Astrocyte (in vitro differentiated cells and primary cell): ENCODE data around the gene CSF2. TPM values are rescaled to one million over a fixed set of nuclear protein-coding genes. Genes with fewer than 3 reads are reported as not detected.

Experiments
- DNase-seq: peaks from one replicate; pipeline ENCODE4 v3.0.0-alpha.2; 2010; ENCODE audit warnings: low read depth
- FAIRE-seq: peaks from 2 replicates; lab custom pipeline; 2011; peaks lifted over from hg19 to GRCh38; lab: Jason Lieb, UNC
- H2AFZ ChIP-seq: 2 replicates; pipeline ENCODE4 v1.6.0; 2012; ENCODE audit warnings: low read depth, low read length, inconsistent platforms
- H3K27ac ChIP-seq: 2 replicates; pipeline ENCODE4 v1.5.1; 2011; ENCODE audit warnings: low read depth, low read length, inconsistent platforms
- H3K27me3 ChIP-seq: 2 replicates; pipeline ENCODE4 v1.6.0; 2011; ENCODE audit warnings: low read length, inconsistent platforms; ENCODE audit not compliant: insufficient read depth
- H3K36me3 ChIP-seq: 2 replicates; pipeline ENCODE4 v1.5.1; 2011; ENCODE audit warnings: low read length, inconsistent platforms; ENCODE audit not compliant: insufficient read depth
- H3K4me1 ChIP-seq: 2 replicates; pipeline ENCODE4 v1.5.1; 2011; ENCODE audit warnings: low read length, inconsistent platforms; ENCODE audit not compliant: insufficient read depth
- H3K4me2 ChIP-seq: 2 replicates; pipeline ENCODE4 v1.6.0; 2012; ENCODE audit warnings: low read length, inconsistent platforms
- H3K4me3 ChIP-seq: 2 replicates; pipeline ENCODE4 v1.5.1; 2011; ENCODE audit warnings: low read depth, mild to moderate bottlenecking, low read length, inconsistent platforms; ENCODE audit not compliant: insufficient read depth
- H3K79me2 ChIP-seq: 2 replicates; pipeline ENCODE4 v1.6.0; 2012; ENCODE audit warnings: mild to moderate bottlenecking, low read length, inconsistent platforms; ENCODE audit not compliant: insufficient read depth
- H3K9ac ChIP-seq: 2 replicates; pipeline ENCODE4 v1.6.0; 2012; ENCODE audit warnings: mild to moderate bottlenecking, low read length, inconsistent platforms
- H3K9me3 ChIP-seq: 2 replicates; pipeline ENCODE4 v1.5.1; 2012; ENCODE audit warnings: low read depth, mild to moderate bottlenecking, low read length, inconsistent platforms; ENCODE audit not compliant: insufficient read depth
- H4K20me1 ChIP-seq: 2 replicates; pipeline ENCODE4 v1.6.0; 2012; ENCODE audit warnings: low read length, inconsistent platforms; ENCODE audit not compliant: insufficient read depth
- H3K27ac Mint-ChIP-seq: one replicate; pipeline ENCODE4 v1.8.0; 2021; ENCODE audit warnings: mild to moderate bottlenecking, mixed read lengths; ENCODE audit not compliant: unreplicated experiment
- H3K27me3 Mint-ChIP-seq: one replicate; pipeline ENCODE4 v1.8.0; 2021; ENCODE audit warnings: low read depth, mixed read lengths; ENCODE audit not compliant: unreplicated experiment
- H3K36me3 Mint-ChIP-seq: one replicate; pipeline ENCODE4 v1.8.0; 2021; ENCODE audit warnings: low read depth, mixed read lengths; ENCODE audit not compliant: unreplicated experiment
- H3K4me1 Mint-ChIP-seq: one replicate; pipeline ENCODE4 v1.8.0; 2021; ENCODE audit warnings: low read depth, mixed read lengths; ENCODE audit not compliant: unreplicated experiment
- H3K4me3 Mint-ChIP-seq: one replicate; pipeline ENCODE4 v1.8.0; 2021; ENCODE audit warnings: mild to moderate bottlenecking, moderate library complexity, mixed read lengths; ENCODE audit not compliant: unreplicated experiment
- H3K9me3 Mint-ChIP-seq: one replicate; pipeline ENCODE4 v1.8.0; 2021; ENCODE audit warnings: mild to moderate bottlenecking, mixed read lengths; ENCODE audit not compliant: unreplicated experiment
- CTCF ChIP-seq: IDR thresholded peaks from 2 replicates; pipeline ENCODE4 v1.5.1; 2011; ENCODE audit warnings: low read depth, mild to moderate bottlenecking, inconsistent platforms, low read length, moderate library complexity; ENCODE audit not compliant: insufficient read depth
- EZH2 ChIP-seq: IDR thresholded peaks from 2 replicates; pipeline ENCODE4 v1.6.1; 2012; ENCODE audit warnings: mild to moderate bottlenecking, low read length, inconsistent platforms; ENCODE audit not compliant: insufficient read depth
- total RNA-seq: library from RNA; stranded (reverse); gene quantifications from 2 replicates; pipeline ENCODE4 v1.2.1, GENCODE V29; 2021

CSF2 gene
- total RNA-seq, 1 donor from 2014 or later = not detected

GRCh38 chr5:132046880-132047299, 26.7 kb upstream of the CSF2 start:
- no peak overlapping the region for H3K4me3 ChIP-seq
- no peak overlapping the region for H3K27ac Mint-ChIP-seq
- peaks cover 32% of the 10 kb centered on the region for H3K27me3 Mint-ChIP-seq
- peaks cover 3% of the 10 kb centered on the region for H3K9me3 Mint-ChIP-seq
- no peak for DNase-seq
- peaks cover 2% of the 10 kb centered on the region for H3K36me3 Mint-ChIP-seq
- no peaks in the 10 kb centered on the region for H4K20me1 ChIP-seq
- H3K36me3 ChIP-seq = no peaks in the 10 kb centered on the region
- no peaks in the 10 kb centered on the region for H3K4me1 Mint-ChIP-seq
- no peak overlapping the region for H2AFZ ChIP-seq
- FAIRE-seq = no peak
- no peak overlapping the region for H3K27ac ChIP-seq
- H3K4me1 ChIP-seq = no peaks in the 10 kb centered on the region
- peaks cover 5% of the 10 kb centered on the region for H3K27me3 ChIP-seq
- H3K9me3 ChIP-seq = no peaks in the 10 kb centered on the region
- H3K4me2 ChIP-seq = no peak overlapping the region
- no peak overlapping the region for H3K4me3 Mint-ChIP-seq
- no peak overlapping the region for H3K9ac ChIP-seq
- H3K79me2 ChIP-seq = no peaks in the 10 kb centered on the region
- no peak for TF ChIP-seq CTCF
- no peak for TF ChIP-seq EZH2

GRCh38 chr5:132049093-132049492, 24.5 kb upstream of the CSF2 start:
- TF ChIP-seq EZH2 (no peak), CTCF (no peak)
- peaks cover 5% of the 10 kb centered on the region for H3K27me3 ChIP-seq
- DNase-seq = no peak
- Mint-ChIP-seq H3K27ac (no peak overlapping the region), H3K27me3 (peaks cover 42% of the 10 kb centered on the region), H3K9me3 (peaks cover 2% of the 10 kb centered on the region), H3K4me3 (no peak overlapping the region), H3K4me1 (no peaks in the 10 kb centered on the region), H3K36me3 (peaks cover 2% of the 10 kb centered on the region)
- no peak for FAIRE-seq
- no peaks in the 10 kb centered on the region for H3K36me3 ChIP-seq
- H4K20me1 ChIP-seq = no peaks in the 10 kb centered on the region
- H3K4me2 ChIP-seq = no peak overlapping the region
- no peaks in the 10 kb centered on the region for H3K4me1 ChIP-seq
- no peaks in the 10 kb centered on the region for H3K9me3 ChIP-seq
- H3K9ac ChIP-seq = no peak overlapping the region
- H3K79me2 ChIP-seq = no peaks in the 10 kb centered on the region
- no peak overlapping the region for H3K27ac ChIP-seq
- no peak overlapping the region for H3K4me3 ChIP-seq
- no peak overlapping the region for H2AFZ ChIP-seq

GRCh38 chr5:132049559-132049958, 24.0 kb upstream of the CSF2 start:
- Mint-ChIP-seq H3K4me3 (no peak overlapping the region), H3K36me3 (no peaks in the 10 kb centered on the region), H3K4me1 (no peaks in the 10 kb centered on the region), H3K9me3 (peaks cover 2% of the 10 kb centered on the region), H3K27ac (no peak overlapping the region), H3K27me3 (peaks cover 40% of the 10 kb centered on the region)
- no peak overlapping the region for H3K9ac ChIP-seq
- peaks cover 5% of the 10 kb centered on the region for H3K27me3 ChIP-seq
- H3K4me3 ChIP-seq = no peak overlapping the region
- no peak overlapping the region for H3K4me2 ChIP-seq
- H3K79me2 ChIP-seq = no peaks in the 10 kb centered on the region
- no peaks in the 10 kb centered on the region for H4K20me1 ChIP-seq
- H3K36me3 ChIP-seq = no peaks in the 10 kb centered on the region
- H3K4me1 ChIP-seq = no peaks in the 10 kb centered on the region
- H3K27ac ChIP-seq = no peak overlapping the region
- no peak for TF ChIP-seq CTCF
- DNase-seq (no peak), FAIRE-seq (no peak)
- no peaks in the 10 kb centered on the region for H3K9me3 ChIP-seq
- no peak overlapping the region for H2AFZ ChIP-seq
